GM19099 (cell line): Measurements from ENCODE around the gene GRM4.

Source experiments
- POLR2A ChIP-seq: IDR thresholded peaks from 3 replicates; pipeline ENCODE4 v1.6.1; 2011; ENCODE audit warnings: low read depth; ENCODE audit not compliant: insufficient read length; ENCODE audit errors: extremely low read depth

Gene GRM4

DNA sequence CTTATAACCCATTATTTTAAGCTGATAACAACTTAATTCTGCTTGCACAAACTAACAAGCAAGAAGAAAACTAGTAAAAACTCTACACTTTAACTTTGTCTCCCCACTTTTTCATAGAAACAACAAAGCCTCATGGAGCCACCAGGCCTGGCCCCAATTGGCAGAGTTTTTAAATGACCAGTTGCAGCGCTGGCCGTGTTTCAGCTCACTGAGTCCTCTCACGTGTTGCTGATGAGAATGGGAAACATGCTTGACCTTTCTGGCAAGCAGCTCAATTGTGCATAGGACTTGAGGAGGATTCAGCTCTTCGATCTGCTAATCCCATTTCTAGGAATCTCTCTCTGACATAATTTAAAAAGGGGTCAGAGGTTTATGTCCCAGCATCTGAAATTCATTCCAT is 24.5 kb upstream of the GRM4 start:
- no peak for TF ChIP-seq POLR2A

DNA sequence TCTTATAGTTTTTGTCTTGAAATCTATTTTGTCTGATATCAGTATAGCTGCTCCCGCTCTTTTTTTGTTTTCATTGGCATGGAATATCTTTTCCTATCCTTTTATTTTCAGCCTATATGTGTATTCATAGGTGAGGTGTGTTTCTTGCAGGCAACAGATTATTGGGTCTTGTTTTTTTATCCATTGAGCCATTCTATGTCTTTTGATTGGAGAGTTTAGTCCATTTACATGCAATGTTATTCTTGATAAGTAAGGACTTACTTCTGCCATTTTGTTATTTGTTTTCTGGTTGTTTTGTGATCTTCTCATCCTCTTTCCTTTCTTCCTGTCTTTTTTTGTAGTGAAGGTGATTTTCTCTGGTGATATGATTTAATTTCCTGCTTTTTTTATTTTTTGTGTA is 24.0 kb upstream of the GRM4 start:
- TF ChIP-seq POLR2A = no peak

DNA sequence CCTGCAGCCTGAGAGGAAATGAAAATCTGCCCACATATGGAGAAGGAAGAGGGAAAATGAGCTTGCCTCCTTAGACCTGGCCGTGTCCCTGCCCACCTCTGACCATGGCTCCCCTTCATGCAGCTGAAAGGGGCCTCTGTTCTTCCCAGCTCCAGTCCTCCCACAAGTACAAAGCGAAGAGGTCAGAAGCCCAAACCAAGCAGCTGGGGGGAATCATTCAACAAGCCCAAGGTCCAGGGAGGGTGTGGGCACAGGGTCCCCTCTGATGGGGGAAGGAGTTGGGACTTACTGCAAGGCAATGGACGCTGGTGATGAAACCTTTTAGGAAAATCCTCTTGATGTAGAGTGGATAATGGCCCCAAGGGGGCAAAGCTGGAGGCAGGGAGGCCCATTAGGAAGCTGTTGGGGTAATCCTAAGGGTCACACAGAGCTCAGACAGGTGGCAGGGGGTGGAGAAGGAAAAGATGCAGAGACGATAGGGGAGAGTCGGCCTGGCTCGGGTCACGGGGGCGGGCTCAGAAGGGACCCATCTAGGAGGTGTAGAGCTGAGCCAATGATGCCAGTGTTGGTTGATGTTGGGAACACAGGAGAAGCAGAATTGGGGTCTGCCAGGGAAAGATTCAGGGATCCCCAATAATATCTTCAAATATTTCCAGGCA is 16.1 kb upstream of the GRM4 start:
- no peak for TF ChIP-seq POLR2A

DNA sequence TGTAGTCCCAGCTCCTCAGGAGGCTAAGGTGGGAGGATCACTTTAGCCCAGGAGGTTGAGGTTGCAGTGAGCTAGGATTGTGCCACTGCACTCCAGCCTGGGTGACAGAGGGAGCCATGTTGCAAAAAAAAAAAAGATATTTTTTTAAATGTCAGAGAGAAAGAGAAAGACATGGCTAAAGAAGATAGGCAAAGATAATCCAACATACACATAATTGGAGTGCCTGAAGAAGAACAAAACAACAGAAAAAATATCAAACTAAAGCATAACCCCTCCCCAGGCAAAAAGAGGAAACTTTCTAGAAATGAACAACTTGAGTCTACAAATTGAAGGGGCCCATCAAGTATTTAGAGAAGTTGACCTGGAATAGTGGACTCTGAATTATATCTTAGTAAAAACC is 14.0 kb upstream of the GRM4 start:
- TF ChIP-seq POLR2A = no peak

DNA sequence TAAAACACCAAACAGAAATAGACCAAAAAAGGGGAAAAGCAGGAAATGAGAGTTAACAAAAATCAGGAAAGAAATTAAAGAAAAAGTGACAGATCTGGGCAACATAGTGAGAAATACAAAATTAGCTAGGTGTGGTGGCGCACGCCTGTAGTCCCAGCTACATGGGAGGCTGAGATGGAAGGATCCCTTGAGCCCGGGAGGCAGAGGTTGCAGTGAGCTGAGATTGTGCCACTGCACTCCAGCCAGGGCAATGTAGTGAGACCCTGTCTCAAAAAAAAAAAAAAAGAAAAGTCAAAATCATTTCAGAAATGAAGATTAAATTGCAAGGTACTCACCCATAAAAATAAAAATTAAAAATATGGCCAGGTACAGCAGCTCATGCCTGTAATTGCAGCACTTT is 13.0 kb upstream of the GRM4 start:
- no peak for TF ChIP-seq POLR2A

DNA sequence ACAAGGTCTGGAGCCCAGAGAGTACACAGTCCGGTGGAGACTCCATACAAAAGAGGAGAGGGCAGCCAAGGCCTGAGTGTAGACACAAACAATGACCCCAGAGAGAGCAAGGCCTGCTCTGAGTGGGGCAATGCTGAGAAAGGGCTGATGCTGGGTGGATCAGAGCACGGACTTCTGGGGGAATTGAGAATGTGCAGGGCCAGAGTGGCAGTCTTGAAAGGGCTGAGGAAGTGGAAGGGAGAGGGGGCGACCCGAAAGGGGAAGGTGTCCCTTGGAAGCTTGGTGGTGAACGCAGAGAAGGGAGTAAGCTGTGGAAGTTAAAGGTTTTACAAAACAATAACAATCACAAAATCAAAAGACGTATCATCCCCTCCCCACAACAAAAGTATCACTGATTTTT is 12.0 kb upstream of the GRM4 start:
- TF ChIP-seq POLR2A = no peak

DNA sequence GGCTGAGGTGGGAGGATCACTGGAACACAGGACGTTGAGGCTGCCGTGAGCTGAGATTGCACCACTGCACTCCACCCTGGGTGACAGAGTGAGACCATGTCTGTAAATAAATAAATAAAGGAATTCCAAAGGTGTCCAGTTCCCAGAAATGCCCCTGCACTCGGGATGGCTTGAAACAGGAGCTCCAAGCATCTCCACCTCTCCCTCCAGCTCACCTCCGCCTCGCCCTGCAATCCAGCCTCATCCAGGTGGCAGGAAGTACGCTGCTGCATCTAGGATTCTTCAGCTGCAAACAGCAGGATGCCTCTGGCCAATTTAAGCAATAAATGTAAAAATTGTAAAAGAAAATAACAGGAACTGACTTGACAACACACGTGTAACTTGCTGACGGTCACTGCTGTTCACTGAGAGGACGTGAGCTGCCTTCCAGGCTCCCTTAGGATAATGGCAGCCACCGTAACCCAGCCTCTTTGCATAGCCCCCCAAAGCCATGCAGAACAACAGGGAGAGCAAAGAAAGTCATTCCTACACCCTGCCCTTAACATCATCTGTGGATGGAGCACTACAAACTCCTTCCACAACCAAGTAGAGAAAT is 11.4 kb upstream of the GRM4 start:
- no peak for TF ChIP-seq POLR2A

DNA sequence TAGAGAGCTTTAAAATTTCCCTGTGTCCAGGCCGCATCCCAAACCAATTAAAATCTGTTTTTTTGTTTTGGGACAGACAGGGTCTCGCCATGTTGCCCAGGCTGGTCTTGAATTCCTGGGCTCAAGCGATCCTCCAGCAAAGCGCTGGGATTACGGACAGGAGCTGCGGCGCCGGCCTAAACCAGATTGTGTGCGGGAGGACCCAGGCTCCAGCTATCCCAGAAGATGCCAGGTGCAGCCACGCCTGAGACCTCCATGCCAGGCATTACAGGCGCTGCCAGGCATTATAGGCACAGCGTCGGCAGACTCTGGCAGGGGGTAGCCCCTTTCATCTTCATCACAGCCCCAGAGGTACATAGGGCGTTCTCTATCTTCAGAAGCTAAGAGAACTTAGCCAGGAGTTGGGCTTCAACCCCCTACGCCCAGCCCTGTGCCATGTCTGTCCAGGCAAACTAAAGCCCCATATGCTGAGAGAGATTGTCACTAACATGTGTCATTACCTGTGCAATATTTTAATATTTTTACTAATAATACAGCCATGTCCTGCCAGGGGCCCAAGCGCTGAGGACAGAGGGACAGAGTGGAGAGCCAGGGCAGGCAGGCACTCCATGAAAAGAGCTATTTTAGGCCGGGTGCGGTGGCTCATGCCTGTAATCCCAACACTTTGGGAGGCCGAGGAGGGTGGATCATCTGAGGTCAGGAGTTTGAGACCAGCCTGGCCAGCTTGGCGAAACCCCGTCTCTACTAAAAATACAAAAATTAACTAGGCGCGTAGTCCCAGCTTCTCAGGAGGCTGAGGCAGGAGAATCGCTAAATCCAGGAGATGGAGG is 9.8 kb upstream of the GRM4 start:
- no peak for TF ChIP-seq POLR2A

DNA sequence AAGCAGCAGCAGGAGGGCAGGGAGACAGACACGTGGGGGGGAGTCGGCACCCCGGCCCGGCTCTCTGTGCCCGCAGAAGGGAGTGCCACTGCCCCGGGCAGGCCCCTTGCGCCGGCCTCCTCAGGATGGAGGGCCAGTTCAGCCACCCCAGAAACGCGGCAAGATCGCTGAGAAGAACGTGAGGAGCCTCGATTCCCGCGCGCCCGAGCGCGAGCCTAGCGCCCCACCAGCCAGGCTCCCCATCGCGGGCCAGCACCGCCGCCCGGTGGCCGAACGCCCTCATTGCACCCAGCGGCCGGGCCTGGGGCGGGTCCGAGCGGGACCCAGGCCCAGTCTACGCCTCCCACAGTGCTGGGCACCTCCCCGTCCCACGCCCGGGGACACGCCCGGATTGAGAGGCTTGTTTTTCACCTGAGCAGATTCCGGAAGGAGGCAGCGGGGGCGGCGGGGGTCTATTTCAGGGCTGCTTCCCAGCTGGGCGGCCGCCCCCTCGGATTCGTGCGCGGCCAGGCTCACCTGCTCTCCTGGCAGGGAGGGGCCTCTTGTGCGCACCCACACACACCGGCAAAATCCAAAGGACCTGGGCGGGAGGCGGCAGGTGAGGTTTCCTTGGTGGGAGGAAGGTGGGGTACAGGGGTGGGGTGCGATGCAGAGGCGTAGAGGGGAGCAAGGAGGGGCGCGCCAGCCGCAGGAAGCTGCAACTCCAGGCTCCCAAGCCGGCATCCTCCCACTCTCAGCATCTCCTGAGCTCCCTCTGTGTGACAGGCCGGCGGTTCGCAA is 9.0 kb upstream of the GRM4 start:
- no peak for TF ChIP-seq POLR2A

DNA sequence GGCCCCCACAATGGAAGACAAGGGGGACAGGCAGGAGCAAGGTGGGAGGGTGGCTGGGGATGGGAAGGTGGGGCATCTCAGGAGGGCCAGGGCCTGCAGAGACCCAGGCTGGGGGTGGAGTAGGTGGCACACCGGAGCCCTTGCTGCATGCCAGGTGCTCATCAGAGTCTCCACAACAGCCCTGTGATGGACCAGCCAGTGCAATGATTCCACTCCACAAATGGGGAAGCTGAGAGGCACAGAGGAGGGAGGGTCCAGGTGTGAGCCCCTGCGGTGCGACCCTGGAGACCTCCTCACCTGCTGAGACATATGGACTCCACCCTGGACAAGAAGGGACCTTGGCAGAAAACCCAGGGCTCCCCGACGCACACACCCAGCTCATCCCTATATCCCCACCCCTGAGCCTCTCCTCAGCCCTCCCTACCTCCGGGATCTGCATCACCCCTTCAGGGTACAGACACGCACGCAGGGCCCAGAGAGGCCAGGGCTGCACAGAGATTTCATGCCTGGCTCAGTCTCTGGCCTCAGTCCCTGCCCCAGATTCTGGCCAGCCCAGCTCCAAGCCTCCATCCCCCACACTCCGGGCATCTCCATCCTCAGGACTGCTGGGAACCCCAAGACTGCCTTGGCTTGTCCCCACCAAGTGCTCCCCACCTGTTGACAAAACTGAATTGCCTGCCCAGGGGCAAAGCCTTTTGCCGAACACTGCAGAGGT is 7.1 kb upstream of the GRM4 start:
- TF ChIP-seq POLR2A = no peak

DNA sequence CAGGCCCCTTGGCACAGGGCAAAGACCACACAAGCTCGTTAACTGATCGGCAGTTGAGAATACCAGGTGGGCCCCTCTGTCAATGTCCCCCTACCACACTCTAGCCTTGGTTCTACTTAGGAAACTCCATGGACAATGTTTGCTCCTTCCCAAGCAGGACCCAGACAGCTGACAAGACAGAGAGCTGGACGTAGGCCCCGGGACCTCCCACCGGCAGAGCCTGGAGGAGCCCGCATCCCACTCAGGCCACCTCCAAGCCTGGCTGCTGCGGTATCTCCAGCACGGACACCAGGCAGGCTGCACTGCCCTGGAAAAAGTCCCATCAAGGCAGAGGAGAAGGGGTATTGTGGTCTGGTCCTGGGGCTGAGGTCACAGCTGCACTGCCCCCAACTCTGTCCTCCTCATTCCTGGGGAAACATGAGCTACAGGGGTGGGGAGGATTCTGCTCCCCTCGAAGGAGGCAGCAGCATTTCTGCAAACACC is 6.2 kb upstream of the GRM4 start:
- TF ChIP-seq POLR2A = no peak

DNA sequence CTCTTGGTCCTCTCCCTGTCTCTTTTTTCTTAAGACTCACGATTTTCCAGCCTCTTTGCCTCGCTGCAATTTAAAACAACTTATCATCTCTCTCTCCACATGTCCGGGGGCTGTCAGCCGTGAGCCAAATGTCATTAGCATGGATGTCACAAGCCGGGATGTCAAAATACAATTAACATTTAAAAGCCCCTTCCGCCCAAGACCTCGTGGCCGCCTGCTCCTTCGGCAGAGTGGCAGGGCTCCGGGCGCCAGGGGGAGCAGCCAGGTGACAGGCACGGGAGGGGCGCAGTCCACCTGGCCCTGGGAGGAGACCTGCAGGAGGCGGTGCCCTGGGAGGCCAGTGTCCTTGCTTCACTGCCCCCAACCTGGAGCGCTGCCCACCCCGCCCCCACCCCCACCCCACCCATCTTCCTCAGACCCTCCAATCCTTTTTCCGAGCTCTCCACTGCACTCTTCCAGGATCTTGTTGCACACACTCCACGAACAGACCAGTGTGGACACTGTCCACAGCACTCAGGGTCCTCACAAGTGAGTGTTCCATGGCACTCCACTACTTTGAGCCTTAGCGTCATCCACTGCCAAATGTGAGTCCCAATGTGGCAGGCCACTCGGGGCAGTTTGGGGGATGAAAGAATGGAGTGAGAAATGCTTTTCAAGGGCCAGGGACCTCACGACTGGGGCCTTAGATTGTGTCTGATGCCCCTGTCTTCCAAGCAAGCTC is 5.6 kb upstream of the GRM4 start:
- TF ChIP-seq POLR2A = no peak

DNA sequence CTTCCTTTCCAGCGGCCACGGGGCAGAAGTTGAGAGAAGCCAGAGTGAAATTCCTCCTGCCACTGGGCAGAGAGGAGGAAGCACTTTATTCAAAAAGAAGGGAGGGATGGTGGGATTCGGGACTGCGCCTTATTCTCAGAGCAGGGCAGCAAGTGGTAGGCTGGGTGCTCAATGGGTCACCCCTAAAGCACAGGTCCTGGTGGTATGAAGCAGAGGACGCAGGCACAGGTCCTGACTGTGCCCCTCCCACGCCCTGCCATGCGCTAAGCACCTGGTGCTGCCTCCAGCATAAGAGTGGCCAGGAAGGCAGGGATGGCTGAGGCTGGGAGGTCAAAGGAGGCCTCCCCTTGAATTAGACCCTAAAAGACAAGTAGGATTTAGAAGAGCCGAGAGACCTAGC is 4.9 kb upstream of the GRM4 start:
- TF ChIP-seq POLR2A = no peak

DNA sequence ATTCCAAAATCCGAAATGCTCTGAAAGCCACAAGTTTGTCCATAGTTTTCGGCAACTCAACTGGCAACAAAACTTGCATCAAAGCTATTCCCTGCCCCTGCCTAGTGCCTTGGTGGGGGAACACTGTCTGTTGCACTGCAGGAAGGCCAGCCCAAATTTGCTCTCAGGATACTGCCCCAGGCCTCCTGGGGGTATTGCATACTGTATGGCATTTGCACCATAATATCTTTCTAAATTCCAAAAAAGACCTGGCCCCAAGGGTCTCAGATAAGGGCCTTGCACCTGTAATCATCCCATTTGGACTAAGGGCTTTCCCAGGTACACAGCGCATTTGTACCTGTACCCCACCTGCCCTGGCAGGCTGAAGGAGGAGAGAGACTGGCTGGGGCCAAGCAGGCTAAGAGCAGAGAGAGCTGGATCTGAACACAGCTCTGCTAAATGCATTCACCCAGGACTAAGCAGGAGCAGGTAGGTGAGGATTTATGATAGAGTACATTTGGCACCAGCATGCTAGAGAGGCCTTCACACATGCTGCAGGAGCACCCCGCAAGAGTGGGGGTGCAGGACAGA is 4.0 kb upstream of the GRM4 start:
- no peak for TF ChIP-seq POLR2A
